Body of pancreas (tissue), 4 donors: ENCODE measurements around the gene TSNAX.

ENCODE experiments used
- CTCF ChIP-seq, 7 experiments: fragments of 450-650 bp in 4 of 7; fragments of 200-600 bp in 3 of 7; sonication (generic) in 3 of 7; IDR thresholded peaks; one replicate each; pipeline ENCODE4 v1.5.1; 2016 to 2019; ENCODE audit warnings: antibody characterized with exemption in 7 of 7
- POLR2A ChIP-seq, 3 donors: fragments of 450-650 bp; IDR thresholded peaks; one replicate each; pipeline ENCODE4 v1.6.1; 2016; ENCODE audit warnings: antibody characterized with exemption in 3 of 3, mild to moderate bottlenecking in 2 of 3

- TF ChIP-seq CTCF (IDR thresholded peaks at IDR 0.05) (no peak), POLR2A (IDR thresholded peaks at IDR 0.05) (no peak)
Measured at GRCh38 chr1:231494439-231495110, 33.9 kb upstream of the TSNAX start.
